Measurements from ENCODE around the gene USP11.

USP11 gene

GRCh38 chrX:47224896-47225290, 7.9 kb upstream of the USP11 start:
- DNase-seq (ENCODE audit: low spot score), result no peak

GRCh38 chrX:47226071-47226470, 6.7 kb upstream of the USP11 start:
- DNase-seq (ENCODE audit: low spot score), result no peak

GRCh38 chrX:47226531-47227333, 6.1 kb upstream of the USP11 start:
- DNase-seq (ENCODE audit: low spot score), result no peak

- DNase-seq (ENCODE audit: low spot score), result no peak
Measured at GRCh38 chrX:47227334-47227583, 5.5 kb upstream of the USP11 start.

- DNase-seq (ENCODE audit: low spot score), result no peak
Measured at GRCh38 chrX:47228550-47229270, 4.1 kb upstream of the USP11 start.

GRCh38 chrX:47229427-47229826, 3.4 kb upstream of the USP11 start:
- DNase-seq (ENCODE audit: low spot score), result no peak

- no peak for DNase-seq (ENCODE audit: low spot score)
Measured at GRCh38 chrX:47230136-47230868, 2.5 kb upstream of the USP11 start.

- DNase-seq (ENCODE audit: low spot score), result no peak
Measured at GRCh38 chrX:47231167-47231566, 1.6 kb upstream of the USP11 start.

- DNase-seq (ENCODE audit: low spot score), result no peak
Measured at GRCh38 chrX:47232197-47232802, 509 bp upstream of the USP11 start.

GRCh38 chrX:47233333-47234113, 714 bp downstream of the USP11 start:
- peak; percentile 97 for DNase-seq (ENCODE audit: low spot score)

- DNase-seq (ENCODE audit: low spot score), result no peak
Measured at GRCh38 chrX:47234583-47234982, 1.8 kb downstream of the USP11 start.

GRCh38 chrX:47235691-47236103, 2.9 kb downstream of the USP11 start:
- DNase-seq (ENCODE audit: low spot score), result no peak

- DNase-seq (ENCODE audit: low spot score), result no peak
Measured at GRCh38 chrX:47239199-47239598, 6.4 kb downstream of the USP11 start.

GRCh38 chrX:47239898-47240545, 7.2 kb downstream of the USP11 start:
- no peak for DNase-seq (ENCODE audit: low spot score)

GRCh38 chrX:47240619-47241018, 7.8 kb downstream of the USP11 start:
- no peak for DNase-seq (ENCODE audit: low spot score)

- no peak for DNase-seq (ENCODE audit: low spot score)
Measured at GRCh38 chrX:47241201-47242011, 8.6 kb downstream of the USP11 start.

- DNase-seq (ENCODE audit: low spot score), result no peak
Measured at GRCh38 chrX:47242321-47242720, 9.5 kb downstream of the USP11 start.

- DNase-seq (ENCODE audit: low spot score), result no peak
Measured at GRCh38 chrX:47243351-47243750, 10.5 kb downstream of the USP11 start.

GRCh38 chrX:47244676-47245075, 11.9 kb downstream of the USP11 start:
- DNase-seq (ENCODE audit: low spot score), result no peak

GRCh38 chrX:47245156-47245555, 12.3 kb downstream of the USP11 start:
- no peak for DNase-seq (ENCODE audit: low spot score)

All from CD4-positive, alpha-beta T cell treated with Interleukin-6 at 100 ng/mL for 8 hours (primary cell).